HEK293T (cell line): ENCODE measurements around the gene EMP2.

Experiments used
- FOXK2 ChIP-seq: fragments of 450-650 bp; IDR thresholded peaks from 2 replicates; pipeline ENCODE4 v1.6.1; 2016; ENCODE audit warnings: mild to moderate bottlenecking
- TF ChIP-seq, protein P1 (sequence below): fragments of 450-650 bp; IDR thresholded peaks from 2 replicates; pipeline ENCODE4 v1.6.1; 2016

GRCh38 chr16:10525214-10525825 is 55.1 kb downstream of the EMP2 start:
- TF ChIP-seq, protein P1, sequence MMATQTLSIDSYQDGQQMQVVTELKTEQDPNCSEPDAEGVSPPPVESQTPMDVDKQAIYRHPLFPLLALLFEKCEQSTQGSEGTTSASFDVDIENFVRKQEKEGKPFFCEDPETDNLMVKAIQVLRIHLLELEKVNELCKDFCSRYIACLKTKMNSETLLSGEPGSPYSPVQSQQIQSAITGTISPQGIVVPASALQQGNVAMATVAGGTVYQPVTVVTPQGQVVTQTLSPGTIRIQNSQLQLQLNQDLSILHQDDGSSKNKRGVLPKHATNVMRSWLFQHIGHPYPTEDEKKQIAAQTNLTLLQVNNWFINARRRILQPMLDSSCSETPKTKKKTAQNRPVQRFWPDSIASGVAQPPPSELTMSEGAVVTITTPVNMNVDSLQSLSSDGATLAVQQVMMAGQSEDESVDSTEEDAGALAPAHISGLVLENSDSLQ = no peak
- no peak for TF ChIP-seq FOXK2
